ENCODE measurements around the gene EEF1AKMT4.

EEF1AKMT4 gene

DNA sequence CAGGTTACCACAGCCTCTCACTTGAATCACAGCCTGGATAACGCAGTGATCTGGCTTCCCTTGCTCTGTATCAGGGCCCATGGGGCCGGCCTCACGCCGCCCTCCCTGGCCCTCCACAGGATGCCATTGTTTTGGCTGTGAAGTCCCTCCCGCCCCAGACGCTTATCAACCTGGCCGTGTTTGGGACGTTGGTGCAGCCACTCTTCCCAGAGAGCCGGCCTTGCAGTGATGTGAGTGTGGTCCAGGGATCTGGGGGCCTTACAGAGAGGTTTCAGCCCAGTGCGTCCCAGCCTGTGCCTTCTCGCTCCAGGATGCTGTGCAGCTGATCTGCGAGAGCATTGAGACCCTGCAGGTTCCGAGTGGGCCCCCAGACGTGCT is 13.4 kb upstream of the EEF1AKMT4 start:
- no peak for DNase-seq

- DNase-seq: no peak
Observed at GRCh38 chr3:184236636-184237035, 12.8 kb upstream of the EEF1AKMT4 start.

DNA sequence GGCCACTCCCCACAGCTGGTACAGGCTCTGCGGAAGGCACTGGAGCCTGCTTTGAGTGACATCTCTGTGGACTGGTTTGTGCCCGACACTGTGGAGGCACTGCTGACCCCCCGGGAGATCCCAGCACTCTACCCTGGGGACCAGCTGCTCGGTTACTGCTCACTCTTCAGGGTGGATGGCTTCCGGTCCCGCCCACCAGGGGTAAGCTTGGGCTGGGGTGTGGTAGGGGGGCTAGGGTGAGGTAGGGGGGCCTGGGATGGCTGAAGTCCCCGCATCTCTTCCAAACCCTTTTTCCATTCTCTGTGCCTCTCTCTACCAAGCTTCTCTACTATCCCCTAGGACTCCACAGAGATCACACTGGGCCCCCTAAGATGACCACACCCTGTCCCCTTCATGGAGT is 12.3 kb upstream of the EEF1AKMT4 start:
- DNase-seq: no peak

GRCh38 chr3:184237807-184238206 is 11.7 kb upstream of the EEF1AKMT4 start:
- no peak for DNase-seq

- no peak for DNase-seq
Observed at GRCh38 chr3:184238246-184238818, 11.1 kb upstream of the EEF1AKMT4 start.

GRCh38 chr3:184239221-184239620 is 10.3 kb upstream of the EEF1AKMT4 start:
- no peak for DNase-seq

GRCh38 chr3:184239708-184240107 is 9.8 kb upstream of the EEF1AKMT4 start:
- DNase-seq: no peak

- no peak for DNase-seq
Observed at GRCh38 chr3:184240384-184241140, 8.9 kb upstream of the EEF1AKMT4 start.

DNA sequence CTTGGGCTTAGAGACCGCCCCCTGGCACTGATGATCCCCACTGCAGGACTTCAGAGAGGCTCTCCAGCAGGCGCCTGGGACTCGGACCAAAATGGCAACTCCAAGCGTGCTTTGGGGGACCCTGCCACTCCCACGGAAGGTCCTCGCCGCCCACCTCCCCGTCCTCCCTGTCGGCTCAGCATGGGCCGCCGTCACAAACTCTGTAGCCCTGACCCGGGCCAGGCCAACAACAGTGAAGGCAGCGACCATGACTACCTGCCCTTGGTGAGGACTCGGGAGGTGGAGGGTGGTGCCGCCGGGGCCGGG is 8.4 kb upstream of the EEF1AKMT4 start:
- DNase-seq: no peak

GRCh38 chr3:184241447-184242296 is 7.8 kb upstream of the EEF1AKMT4 start:
- DNase-seq: no peak

DNA sequence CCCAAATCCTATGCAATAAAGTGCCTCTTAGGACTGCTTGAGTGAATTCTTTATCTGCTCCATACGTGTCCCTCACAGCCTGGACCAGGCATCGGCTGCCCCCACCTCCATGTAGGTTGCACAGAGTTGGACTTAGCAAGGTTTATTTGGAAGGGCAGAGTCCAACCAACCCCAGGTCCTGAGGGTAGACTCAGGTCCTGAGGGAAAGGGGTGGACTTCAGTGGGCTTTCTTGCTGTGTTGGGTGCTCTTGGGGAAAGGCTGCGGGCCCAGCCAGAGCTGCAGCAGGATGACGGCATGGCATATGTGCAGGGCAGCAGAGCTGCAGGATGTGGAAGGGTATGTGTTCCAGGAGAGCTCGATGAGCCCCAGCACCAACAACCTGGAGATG is 7.2 kb upstream of the EEF1AKMT4 start:
- DNase-seq: no peak

DNA sequence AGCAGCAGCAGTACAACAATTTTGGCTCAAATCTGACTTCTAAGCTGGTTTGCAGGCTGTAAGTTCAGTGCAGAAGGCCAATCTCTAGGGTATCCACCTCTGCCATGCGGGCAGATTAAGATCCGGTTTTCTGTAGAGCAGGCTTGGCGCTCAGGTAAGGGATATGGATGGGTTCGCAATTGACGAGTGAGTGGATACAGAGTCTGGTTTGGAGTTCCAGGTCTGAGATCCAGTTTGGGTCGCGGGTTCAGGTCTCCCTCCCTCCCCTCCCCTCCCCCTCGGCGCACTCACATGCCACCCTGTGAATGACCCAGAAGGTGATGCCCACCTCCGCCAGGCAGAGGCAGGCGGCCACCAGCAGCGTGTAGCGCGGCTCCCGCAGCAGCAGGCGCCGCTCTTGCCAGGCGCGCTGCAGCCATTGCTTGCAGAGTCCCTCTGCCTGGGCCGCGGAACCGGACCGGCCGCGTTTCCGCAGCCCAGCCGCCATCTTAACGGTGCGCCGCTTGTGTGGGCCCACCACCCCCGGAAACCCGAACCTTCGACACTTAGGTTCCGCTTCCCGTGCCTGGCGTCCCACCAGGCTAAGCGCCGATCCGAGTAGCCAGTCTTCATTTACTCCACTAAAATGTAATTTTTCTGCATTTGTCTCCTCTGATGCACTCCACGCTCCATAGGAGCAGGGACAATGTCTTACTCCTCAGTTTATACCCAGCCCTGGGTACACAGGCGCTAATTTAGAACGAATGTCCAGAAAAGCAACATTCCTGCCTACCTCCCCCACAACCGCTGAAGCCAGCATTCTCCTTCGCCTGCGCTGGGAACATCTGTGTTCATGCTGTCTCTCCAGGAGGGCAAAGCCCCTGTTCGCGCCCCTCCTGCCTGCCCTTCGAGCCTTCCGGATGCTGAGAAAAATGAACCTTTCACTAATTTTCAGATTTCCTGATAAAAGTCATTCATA is 739 bp upstream of the EEF1AKMT4 start, which contains the start of gene ALG3:
TSS of gene ALG3 (minus strand) at position 509 of the 958 bp plus-strand sequence. CDS start at position 487, 22 bp downstream.
- peak; percentile 86 to 88 for DNase-seq

DNA sequence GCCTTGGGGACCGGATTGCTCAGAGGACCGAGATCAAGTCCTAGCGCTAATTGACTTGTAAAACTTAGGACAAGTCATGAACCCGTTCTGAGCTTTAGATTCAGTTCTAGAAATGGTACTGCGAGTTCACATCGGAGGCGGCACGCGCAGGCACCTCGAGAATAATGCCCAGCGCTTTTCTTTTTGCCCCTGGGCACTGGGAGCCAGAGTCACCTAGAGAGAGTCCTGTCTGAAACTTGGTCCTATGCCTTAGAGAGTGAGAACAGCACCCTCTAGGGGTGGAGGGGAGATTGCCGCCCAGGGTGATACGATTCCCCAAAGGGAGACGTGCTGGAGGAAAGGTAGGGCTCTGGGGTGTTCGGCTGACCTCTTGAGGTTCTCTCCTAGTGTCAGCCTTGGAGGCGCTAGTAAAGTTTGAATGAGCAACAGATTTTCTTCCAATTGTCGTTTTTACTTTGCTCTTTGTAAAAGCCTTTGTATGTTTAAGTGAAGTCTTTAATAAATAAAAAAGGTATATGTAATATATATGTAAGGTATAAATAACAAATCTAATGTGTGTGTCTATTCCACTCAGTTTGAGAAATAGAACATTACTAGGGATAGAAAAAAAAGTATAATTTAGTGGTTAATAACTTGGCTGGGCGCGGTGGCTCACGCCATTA is 826 bp downstream of the EEF1AKMT4 start:
- DNase-seq: peak; percentile 87 to 95

DNA sequence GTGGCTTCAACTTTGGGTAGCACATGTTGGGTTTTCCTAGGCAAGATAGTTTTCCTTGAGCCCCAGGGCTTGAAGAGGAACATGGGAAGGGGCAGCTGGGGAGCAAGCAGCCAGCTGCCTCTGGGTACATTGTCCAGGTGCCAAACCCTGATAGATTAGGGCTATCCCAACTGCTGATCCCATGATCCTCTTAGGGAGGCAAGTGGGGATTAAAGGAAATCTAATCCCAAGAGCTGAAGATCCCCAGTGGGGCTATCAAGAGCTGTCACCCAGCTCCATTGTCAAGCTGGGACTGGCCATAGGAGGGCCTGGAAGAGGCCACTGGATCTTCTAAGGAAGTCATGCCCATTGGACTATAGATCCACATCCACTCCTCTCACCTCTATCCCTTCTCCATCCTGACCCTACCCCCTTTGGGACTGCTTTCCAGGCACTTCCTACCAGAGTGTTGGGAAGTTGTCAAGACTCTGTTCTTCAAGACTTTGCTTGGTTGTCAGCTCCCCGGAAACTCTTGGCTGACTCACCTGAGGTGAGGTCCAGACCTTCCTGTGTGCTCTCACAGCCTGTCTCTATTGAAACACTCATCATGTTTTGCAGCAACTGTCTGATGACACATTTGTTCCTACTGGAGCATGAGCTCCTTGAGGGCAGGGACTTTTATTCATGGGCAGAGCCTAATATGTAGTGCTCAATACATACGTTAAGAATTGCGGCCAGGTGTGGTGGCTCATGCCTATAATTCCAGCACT is 6.0 kb downstream of the EEF1AKMT4 start:
- no peak for DNase-seq

- no peak for DNase-seq
Observed at GRCh38 chr3:184257083-184257915, 7.8 kb downstream of the EEF1AKMT4 start.

DNA sequence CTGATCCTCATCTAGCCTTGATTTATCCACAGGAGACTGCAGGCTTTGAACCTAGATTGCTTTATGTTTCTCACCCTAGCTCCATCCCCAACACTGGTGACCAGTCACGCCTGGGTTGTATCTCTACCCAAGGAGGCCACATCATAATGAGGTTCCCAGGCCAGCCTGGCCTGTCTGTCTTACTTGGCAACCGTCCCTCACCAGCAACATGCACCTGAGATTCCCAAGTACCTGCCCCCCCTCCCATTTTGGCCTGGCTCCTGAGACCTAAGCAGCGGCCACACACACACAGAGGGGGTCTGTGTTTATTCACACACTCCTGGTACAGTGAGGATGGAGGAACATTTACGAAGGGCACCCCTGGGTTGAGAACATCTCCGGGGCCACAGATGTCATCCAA is 9.5 kb downstream of the EEF1AKMT4 start:
- DNase-seq: no peak

GRCh38 chr3:184259396-184259877 is 10.0 kb downstream of the EEF1AKMT4 start:
- no peak for DNase-seq

- DNase-seq: peak in 1 of 2 donors; percentile 30
Observed at GRCh38 chr3:184259878-184260723, 10.6 kb downstream of the EEF1AKMT4 start.

DNA sequence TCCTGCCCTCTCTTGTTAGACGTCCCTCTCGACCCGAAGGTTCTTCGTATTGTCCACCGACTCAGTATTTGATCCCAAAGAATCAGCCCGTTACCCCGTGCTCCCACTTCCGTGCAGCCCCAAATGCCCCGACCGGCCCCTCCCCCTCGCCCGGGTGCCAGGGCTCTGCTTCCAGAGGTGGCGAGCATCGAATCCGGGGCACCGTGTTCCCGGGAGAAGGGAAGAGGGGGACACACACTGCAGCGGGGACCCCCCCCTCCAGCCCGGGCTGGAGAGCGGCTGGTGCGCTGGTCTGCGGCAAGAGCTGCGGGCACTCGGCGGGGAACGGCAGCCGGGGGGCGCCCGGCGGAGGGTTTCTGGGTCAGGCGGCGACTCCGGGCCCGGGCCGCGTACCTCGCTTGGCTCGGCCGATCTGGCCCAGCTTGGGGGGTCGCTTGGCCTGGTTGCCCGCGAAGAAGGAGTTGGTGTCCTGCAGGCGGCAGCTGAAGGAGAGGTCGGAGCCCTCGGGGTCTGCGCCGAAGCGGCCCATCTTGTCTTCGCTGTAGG is 11.3 kb downstream of the EEF1AKMT4 start:
- DNase-seq: no peak

Data from stimulated activated CD4-positive, alpha-beta T cell treated with anti-CD3 and anti-CD28 coated beads, Interleukin-2, amount 100 ng/mL, for 48 hours (primary cell).